AG08395 (cell line): ENCODE results near the gene FBXL15.

ENCODE experiments used
- DNase-seq: peaks from one replicate; pipeline ENCODE4 v3.0.0; 2012; ENCODE audit warnings: mixed read lengths, low spot score

Gene FBXL15

DNA sequence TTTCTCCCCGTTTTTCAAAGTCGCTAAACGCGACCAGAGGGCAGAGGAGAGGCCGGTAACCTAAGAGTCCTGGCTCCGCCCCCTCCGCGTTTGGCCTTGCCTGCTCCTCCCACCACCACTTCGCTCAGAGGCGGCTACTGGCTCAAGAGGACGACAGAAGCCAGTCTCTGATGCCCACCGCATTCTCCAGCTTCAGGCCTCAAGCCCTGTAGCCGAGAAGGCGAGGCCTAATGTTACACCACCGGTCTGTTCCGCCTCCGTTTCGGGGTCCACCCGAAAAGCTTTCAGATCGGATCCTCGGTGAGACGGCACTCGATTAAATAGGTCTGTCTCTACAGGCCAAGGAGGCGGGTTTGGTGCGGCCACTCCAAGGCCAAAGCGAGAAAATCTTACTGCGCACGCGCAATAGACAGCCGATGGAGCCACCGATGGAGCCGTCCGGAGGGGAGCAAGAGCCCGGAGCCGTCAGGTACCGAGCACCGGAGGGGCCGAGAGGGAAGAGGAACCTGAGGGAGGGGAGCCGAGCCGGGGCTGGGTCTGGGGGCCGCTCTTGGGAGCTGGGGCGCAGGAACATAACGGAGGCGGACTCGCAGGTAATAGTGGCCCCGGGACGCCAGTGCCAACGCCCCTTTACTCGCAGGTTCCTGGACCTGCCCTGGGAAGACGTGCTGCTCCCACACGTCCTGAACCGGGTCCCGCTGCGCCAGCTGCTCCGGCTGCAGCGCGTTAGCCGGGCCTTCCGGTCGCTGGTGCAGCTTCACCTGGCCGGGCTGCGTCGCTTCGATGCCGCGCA is at the start of gene FBXL15:
TSS of gene FBXL15 (plus strand) at position 123 of the 793 bp plus-strand sequence. CDS start at position 417, 294 bp downstream.
- peak; percentile 99 for DNase-seq

GRCh38 chr10:102371295-102371694 is 49.3 kb upstream of the FBXL15 start:
- DNase-seq: no peak

DNA sequence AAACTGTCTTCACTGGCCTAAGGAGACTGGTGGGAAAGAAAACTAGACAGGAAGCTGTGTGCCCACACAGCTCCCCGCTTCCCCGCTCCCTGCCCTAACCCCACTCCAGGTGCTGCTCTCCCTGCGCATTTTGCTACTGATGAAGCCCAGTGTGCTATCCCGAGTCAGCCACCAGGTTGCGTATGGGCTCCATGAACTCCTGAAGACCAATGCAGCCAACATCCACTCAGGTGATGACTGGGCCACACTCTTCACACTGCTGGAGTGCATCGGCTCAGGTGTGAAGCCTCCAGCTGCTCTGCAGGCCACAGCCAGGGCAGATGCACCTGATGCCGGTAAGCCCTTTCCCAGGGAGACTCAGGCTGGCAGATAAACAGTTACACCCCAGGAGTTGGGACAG is 45.4 kb upstream of the FBXL15 start:
- DNase-seq: no peak

DNA sequence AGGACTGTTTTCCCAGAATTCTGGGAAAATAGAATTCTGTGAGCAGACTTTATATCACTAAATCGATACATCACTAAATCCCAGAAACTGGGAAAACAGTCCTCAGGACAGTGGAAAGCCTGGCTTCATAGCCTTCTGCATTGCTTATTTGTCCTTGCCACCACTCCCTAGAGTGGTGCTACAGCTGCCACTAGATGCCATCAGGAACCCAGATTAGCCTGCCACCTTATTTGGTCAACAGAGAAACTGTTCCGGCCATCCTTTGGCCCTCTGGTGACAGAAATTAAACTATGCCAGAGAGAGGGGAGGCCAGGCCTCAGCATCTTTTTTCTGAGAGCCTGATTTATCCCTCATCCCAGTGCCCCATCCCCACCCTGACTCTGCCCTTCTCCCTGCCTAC is 44.8 kb upstream of the FBXL15 start:
- DNase-seq: no peak

DNA sequence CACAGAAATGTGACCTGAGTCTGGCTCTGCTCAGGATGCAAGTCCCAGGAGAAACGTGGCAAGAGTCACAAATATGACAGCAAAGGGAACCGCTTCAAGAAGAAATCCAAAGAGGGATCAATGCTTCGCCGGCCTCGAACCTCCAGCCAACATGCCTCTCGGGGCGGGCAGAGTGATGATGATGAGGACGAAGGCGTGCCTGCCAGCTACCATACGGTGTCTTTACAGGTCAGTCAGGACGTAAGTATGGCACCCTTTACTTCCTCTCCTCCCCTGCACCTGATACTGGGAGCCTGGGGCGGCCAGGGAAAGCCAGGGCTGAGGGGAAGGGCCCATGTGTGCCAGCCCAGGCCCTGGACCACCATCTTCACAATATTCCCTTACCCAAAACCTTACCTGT is 43.7 kb upstream of the FBXL15 start:
- no peak for DNase-seq

GRCh38 chr10:102379383-102379782 is 41.3 kb upstream of the FBXL15 start:
- DNase-seq: no peak

DNA sequence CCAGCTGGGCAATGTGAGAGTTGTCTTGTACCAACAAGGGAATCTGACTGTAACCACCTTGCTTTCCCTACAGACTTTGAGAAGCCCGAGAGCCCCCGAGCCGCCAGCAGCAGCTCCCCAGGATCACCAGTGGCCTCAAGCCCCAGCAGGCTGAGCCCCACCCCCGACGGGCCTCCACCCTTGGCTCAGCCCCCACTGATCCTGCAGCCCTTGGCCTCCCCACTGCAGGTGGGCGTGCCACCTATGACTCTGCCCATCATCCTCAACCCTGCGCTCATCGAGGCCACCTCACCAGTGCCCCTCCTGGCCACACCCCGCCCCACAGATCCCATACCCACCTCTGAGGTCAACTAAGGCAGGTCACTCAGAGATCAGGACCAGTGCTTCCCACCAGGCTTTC is 38.7 kb upstream of the FBXL15 start:
- DNase-seq: no peak

DNA sequence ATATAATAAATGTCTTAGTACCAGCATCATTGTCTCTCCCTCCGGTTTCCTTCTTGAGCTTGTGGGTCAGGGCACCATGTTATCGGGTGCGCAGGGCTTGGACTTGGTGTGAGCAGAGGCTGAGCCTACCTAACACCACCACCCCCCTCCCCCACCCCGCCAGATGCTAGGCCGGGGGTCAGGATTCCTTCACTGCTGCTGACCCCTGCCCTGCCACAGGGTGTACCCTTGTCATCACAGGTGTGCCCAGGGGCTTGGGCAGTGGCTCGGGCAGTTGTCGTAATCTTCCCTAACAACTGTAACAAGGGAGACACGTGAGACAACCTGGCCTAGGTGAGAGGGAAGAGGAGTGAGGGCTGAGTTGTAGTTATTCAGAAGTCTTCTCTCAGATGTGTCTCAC is 37.8 kb upstream of the FBXL15 start:
- no peak for DNase-seq

DNA sequence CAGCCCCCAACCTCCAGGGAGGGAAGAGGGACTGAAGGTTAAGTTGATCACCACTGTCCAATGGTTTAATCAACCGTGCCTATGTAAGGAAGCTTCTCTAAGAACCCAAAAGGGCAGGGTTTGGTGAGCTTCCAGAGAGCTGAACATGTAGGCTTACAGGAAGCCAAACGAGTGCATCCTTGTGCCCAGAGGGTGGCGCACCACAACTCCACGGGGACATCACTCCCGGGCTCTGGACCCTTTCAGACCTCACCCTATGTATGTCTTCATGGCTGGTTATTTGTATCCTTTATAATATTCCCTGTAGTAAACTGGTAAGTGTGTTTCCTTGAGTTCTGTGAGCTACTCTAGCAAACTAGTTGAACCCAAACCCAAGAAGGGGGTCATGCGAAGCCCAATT is 36.6 kb upstream of the FBXL15 start:
- DNase-seq: no peak

DNA sequence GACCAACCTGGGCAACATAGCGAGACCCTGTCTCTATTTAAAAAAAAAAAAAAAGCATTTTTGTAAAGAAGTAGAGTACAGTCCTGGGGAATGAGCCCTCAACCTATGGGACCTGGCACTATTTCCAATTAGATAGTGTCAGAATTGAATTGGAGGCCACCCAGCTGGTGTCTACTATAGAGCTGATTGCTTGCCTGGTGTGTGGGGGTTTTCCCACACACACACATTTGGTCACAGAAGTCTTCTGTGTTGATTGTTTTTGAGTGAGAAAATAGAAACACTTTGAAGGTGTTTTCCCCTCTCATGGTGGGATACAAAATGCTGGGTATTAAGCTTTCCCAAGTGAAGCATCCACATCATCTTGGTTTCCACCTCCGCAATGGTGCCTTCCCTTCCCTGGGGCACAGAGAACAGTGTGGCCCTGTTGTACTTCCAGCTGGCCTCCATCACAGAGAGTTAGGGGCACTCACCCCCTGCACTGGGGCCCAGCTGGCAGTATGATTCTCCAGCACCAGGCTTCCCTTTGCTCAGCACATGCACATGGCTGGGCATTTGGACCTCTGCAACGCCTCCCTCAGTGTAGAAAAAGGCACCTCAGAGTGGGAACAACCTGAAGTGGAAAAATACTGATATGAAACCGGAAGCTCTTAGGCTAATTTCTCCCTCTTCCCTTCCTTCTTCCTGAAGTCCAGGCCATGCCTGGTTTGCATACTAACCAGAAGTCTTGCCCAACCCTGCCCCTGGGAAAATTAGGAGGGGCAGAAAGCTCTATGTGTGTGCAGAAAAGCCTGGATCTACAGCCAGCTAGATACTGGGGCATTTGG is 35.8 kb upstream of the FBXL15 start:
- peak; percentile 24 for DNase-seq

- no peak for DNase-seq
Measured at GRCh38 chr10:102389894-102390293, 30.7 kb upstream of the FBXL15 start.

DNA sequence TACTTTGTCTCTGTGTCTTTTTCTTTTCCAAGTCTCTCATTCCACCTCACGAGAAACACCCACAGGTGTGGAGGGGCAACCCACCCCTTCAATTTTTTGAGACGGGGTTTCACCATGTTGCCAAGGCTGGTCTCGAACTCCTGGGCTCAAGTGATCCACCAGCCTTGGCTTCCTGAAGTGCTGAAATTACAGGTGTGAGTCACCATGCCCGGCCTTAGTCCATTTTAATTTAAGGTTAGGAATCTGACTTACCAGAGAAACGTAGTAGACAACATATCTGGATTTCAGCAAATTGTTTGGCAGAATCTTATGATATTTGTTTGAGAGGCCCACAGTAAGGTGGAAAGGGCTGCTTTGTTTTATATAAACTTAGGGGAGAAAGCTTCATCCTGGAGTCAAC is 28.3 kb upstream of the FBXL15 start:
- DNase-seq: no peak

DNA sequence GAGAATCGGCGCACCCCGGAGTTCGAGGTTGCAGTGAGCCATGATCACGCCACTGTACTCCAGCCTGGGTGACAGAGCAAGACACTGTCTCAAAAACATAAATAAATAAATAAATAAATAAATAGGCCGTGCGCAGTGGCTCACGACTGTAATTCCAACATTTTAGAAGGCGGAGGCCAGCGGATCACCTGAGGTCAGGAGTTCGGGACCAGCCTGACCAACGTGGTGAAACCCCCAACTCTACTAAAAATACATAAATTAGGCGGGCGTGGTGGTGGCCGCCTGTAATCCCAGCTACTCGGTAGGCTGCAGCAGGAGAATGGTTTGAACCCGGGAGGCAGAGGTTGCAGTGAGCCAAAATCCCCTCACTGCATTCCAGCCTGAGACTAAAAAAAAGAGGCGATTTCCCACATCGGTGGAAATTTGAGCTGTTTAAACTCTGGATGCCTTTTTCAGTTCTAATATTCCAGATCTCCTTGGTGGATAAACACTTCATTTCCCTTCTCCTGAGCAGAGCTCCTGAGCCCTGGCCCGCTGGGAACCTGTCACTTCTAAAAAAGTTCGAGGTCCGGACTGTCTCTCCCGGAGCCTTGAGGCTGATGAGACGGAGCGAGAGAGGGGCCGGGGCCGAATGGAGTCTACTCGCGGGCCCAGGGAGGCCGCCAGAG is 27.1 kb upstream of the FBXL15 start:
- no peak for DNase-seq

DNA sequence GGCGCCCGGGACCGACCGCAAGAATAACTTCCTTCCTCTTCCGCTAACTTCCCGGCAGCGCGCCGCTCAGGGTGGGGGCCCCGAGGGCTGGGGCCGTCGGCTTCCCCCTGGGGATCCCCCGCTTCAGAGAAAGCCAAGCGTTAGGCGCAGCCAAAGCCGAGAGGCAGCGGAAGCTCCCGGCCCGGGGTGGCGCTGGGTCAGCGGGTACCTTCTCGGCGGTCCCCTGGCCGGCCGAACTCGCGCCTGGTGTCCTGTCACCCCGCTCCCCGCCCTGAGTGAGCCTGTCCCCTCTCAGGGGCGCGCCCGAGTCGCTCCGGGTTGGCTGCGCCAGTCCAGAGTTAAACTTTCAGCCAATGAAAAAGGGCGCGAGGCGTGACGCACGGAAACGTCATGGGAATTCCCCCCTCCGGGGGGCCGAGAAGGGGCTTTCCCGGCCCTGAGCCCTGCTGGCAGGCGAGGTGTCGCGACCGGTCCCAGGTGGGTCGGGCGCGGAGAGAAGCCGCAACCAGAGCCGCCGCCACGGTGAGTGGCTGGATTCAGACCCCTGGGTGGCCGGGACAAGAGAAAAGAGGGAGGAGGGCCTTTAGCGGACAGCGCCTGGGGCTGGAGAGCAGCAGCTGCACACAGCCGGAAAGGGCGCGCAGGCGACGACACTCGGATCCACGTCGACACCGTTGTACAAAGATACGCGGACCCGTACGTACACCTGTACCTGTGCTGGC is 26.4 kb upstream of the FBXL15 start:
- DNase-seq: peak; percentile 95

GRCh38 chr10:102394801-102395399 is 25.7 kb upstream of the FBXL15 start:
- DNase-seq: no peak

GRCh38 chr10:102395400-102396316 is 25.0 kb upstream of the FBXL15 start, which contains the start of gene NFKB2:
TSS of gene NFKB2 (plus strand) at chr10:102395705. CDS start at chr10:102395960, 255 bp downstream.
- peak; percentile 93 for DNase-seq

DNA sequence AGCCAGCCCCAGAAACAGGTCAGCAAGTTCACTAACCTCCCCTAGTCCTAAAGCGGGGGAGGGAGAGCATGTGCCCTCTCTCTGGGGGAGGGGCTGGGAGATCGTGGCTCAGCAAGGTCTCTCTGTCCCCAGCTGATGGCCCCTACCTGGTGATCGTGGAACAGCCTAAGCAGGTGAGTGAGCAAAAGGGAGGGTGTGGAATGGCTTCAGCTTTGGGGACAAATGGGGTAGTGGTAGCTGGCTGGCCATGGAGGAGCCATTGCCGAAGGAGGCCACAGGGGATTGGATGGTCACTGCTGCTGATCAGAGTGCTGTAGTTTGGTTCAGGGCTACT is 24.4 kb upstream of the FBXL15 start:
- no peak for DNase-seq

GRCh38 chr10:102396730-102397151 is 23.9 kb upstream of the FBXL15 start:
- DNase-seq: no peak

- no peak for DNase-seq
Measured at GRCh38 chr10:102397222-102398171, 23.1 kb upstream of the FBXL15 start.
